ENCODE data around the gene GLYATL2.

DNA sequence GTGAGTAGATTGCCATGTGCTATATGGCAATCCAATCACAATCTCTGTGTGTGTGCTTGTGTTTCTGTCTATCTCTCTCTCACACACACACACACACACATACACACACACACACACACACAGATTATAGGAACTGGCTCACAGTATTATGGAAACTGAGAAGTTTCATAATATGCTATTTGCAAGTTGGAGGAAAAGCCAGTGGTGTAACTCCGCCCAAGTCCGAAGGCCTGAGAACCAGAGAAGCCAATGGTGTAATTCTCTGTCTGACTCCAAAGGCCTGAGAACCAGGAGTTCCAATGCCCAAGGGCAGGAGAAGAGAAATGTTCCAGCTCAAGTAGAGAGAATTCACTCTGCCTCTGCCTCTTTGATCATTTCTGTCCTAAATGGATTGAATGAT is 37.2 kb downstream of the GLYATL2 start:
- no peak for TF ChIP-seq ZBTB8A (IDR thresholded peaks at IDR 0.05; ENCODE audit: partially characterized antibody)
- no peak for TF ChIP-seq KLF13 (tag; IDR thresholded peaks at IDR 0.05; ENCODE audit: borderline replicate concordance, low read depth)
- TF ChIP-seq, protein P1, sequence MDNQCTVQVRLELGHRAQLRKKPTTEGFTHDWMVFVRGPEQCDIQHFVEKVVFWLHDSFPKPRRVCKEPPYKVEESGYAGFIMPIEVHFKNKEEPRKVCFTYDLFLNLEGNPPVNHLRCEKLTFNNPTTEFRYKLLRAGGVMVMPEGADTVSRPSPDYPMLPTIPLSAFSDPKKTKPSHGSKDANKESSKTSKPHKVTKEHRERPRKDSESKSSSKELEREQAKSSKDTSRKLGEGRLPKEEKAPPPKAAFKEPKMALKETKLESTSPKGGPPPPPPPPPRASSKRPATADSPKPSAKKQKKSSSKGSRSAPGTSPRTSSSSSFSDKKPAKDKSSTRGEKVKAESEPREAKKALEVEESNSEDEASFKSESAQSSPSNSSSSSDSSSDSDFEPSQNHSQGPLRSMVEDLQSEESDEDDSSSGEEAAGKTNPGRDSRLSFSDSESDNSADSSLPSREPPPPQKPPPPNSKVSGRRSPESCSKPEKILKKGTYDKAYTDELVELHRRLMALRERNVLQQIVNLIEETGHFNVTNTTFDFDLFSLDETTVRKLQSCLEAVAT (IDR thresholded peaks at IDR 0.05) = no peak
- TF ChIP-seq, protein P2, sequence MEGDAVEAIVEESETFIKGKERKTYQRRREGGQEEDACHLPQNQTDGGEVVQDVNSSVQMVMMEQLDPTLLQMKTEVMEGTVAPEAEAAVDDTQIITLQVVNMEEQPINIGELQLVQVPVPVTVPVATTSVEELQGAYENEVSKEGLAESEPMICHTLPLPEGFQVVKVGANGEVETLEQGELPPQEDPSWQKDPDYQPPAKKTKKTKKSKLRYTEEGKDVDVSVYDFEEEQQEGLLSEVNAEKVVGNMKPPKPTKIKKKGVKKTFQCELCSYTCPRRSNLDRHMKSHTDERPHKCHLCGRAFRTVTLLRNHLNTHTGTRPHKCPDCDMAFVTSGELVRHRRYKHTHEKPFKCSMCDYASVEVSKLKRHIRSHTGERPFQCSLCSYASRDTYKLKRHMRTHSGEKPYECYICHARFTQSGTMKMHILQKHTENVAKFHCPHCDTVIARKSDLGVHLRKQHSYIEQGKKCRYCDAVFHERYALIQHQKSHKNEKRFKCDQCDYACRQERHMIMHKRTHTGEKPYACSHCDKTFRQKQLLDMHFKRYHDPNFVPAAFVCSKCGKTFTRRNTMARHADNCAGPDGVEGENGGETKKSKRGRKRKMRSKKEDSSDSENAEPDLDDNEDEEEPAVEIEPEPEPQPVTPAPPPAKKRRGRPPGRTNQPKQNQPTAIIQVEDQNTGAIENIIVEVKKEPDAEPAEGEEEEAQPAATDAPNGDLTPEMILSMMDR (IDR thresholded peaks at IDR 0.05 in 2 of 3, conservative IDR thresholded peaks at IDR 0.05 in 1 of 3; ENCODE audit: insufficient read depth in 2 of 3, low read depth in 1 of 3, low read length in 3 of 3) = no peak
- no peak for TF ChIP-seq RAD21 (CRISPR knock-in tag; conservative IDR thresholded peaks at IDR 0.05 in 1 of 2, IDR thresholded peaks at IDR 0.05 in 1 of 2)
- TF ChIP-seq ETV1 (tag; conservative IDR thresholded peaks at IDR 0.05; ENCODE audit: low read depth) = no peak

Measured in K562 (cell line).